Smooth muscle cell (in vitro differentiated cells): Measurements from ENCODE around the gene NAA35. TPM values are rescaled to one million over a fixed set of nuclear protein-coding genes. Genes with fewer than 3 reads are reported as not detected.

Experiments used
- DNase-seq: peaks from one replicate; lab custom pipeline; 2025; ENCODE audit not compliant: unreplicated experiment; lab: John Stamatoyannopoulos, UW
- H2AFZ ChIP-seq: fragments of 200-600 bp; sonication (generic); 2 replicates; pipeline ENCODE4 v1.6.0; 2016; ENCODE audit warnings: antibody characterized with exemption, low read depth, mild to moderate bottlenecking
- H3F3A ChIP-seq: fragments of 200-600 bp; sonication (generic); 2 replicates; pipeline ENCODE4 v1.6.0; 2017; ENCODE audit warnings: antibody characterized with exemption, low read depth
- H3K27ac ChIP-seq: fragments of 200-600 bp; sonication (generic); 2 replicates; pipeline ENCODE4 v1.5.1; 2016; ENCODE audit warnings: low read depth, mild to moderate bottlenecking
- H3K27me3 ChIP-seq: fragments of 200-600 bp; sonication (generic); 2 replicates; pipeline ENCODE4 v1.6.1; 2016; ENCODE audit warnings: low read depth, mild to moderate bottlenecking
- H3K36me3 ChIP-seq: fragments of 200-600 bp; sonication (generic); 2 replicates; pipeline ENCODE4 v1.5.1; 2016; ENCODE audit warnings: low read depth
- H3K4me1 ChIP-seq: fragments of 200-600 bp; sonication (generic); 2 replicates; pipeline ENCODE4 v1.5.1; 2016; ENCODE audit warnings: low read depth
- H3K4me2 ChIP-seq: fragments of 200-600 bp; sonication (generic); 2 replicates; pipeline ENCODE4 v1.6.0; 2016; ENCODE audit warnings: mild to moderate bottlenecking
- H3K4me3 ChIP-seq: fragments of 200-600 bp; sonication (generic); 2 replicates; pipeline ENCODE4 v1.5.1; 2016; ENCODE audit warnings: mild to moderate bottlenecking
- H3K79me2 ChIP-seq: fragments of 200-600 bp; sonication (generic); 2 replicates; pipeline ENCODE4 v1.6.0; 2016; ENCODE audit warnings: low read depth, mild to moderate bottlenecking
- H3K9ac ChIP-seq: fragments of 200-600 bp; sonication (generic); 2 replicates; pipeline ENCODE4 v1.6.0; 2016; ENCODE audit warnings: low read depth
- H3K9me3 ChIP-seq: fragments of 200-600 bp; sonication (generic); replicated peaks from 2 replicates; pipeline ENCODE4 v1.5.1; 2016; ENCODE audit warnings: low read depth
- H4K20me1 ChIP-seq: fragments of 200-600 bp; sonication (generic); 2 replicates; pipeline ENCODE4 v1.6.0; 2016; ENCODE audit warnings: low read depth
- WGBS: methylation state at CpG from one replicate; pipeline ENCODE4 v1.1.7; 2016; ENCODE audit warnings: low lambda C conversion rate; 5-methylcytosine and 5-hydroxymethylcytosine counted together
- polyA plus RNA-seq: library from polyadenylated mRNA; unstranded; fragments of >200 nt; fragmentation: Nextera tagmentation; extraction: Ambion mirVana; gene quantifications from 2 replicates; pipeline ENCODE4 v1.2.1, GENCODE V29; 2016
- total RNA-seq: library from RNA; depleted of rRNA; stranded (reverse); fragments of >200 nt; gene quantifications from 2 replicates; pipeline ENCODE4 v1.2.3, GENCODE V29; 2014
- TF ChIP-seq, protein P1 (sequence below): fragments of 200-600 bp; sonication (generic); IDR thresholded peaks from 2 replicates; pipeline ENCODE4 v1.5.1; 2017; ENCODE audit warnings: borderline replicate concordance, mild to moderate bottlenecking, antibody characterized with exemption; ENCODE audit not compliant: insufficient read depth, poor library complexity, severe bottlenecking

The NAA35 gene
- total and polyA plus RNA-seq, 2 experiments from 2014 or later: 14.9 to 26.4 TPM

DNA sequence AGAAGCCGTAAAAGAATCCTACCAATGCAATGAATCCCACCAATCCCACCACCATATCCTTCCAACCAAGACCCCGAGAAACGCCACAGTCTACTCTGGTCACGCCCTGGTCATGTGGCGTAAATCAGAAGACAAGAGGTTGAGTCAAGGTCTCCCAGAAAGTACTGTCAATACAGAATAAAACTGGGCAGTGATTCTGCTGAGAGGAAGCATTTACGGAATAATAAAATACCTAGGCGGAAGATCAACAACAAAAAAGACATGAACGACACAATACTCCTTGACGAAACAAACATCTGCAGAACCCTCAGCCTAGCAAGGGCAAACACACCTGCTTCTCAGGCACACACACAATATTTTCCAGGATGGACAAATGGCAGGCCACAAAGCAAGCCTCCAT, 95.6 kb downstream of the NAA35 start:
- H3K4me1 ChIP-seq: no peaks in the 10 kb centered on the region
- H3K4me3 ChIP-seq: no peak overlapping the region
- TF ChIP-seq, protein P1, sequence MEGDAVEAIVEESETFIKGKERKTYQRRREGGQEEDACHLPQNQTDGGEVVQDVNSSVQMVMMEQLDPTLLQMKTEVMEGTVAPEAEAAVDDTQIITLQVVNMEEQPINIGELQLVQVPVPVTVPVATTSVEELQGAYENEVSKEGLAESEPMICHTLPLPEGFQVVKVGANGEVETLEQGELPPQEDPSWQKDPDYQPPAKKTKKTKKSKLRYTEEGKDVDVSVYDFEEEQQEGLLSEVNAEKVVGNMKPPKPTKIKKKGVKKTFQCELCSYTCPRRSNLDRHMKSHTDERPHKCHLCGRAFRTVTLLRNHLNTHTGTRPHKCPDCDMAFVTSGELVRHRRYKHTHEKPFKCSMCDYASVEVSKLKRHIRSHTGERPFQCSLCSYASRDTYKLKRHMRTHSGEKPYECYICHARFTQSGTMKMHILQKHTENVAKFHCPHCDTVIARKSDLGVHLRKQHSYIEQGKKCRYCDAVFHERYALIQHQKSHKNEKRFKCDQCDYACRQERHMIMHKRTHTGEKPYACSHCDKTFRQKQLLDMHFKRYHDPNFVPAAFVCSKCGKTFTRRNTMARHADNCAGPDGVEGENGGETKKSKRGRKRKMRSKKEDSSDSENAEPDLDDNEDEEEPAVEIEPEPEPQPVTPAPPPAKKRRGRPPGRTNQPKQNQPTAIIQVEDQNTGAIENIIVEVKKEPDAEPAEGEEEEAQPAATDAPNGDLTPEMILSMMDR: no peak
- H2AFZ ChIP-seq: no peak overlapping the region
- H3K9ac ChIP-seq: no peak overlapping the region
- H3K27ac ChIP-seq: no peak overlapping the region
- no peaks in the 10 kb centered on the region for H3F3A ChIP-seq
- 96% methylated on average over 9 of the region's 9 CpGs for WGBS
- H4K20me1 ChIP-seq: no peaks in the 10 kb centered on the region
- H3K27me3 ChIP-seq: no peaks in the 10 kb centered on the region
- no peaks in the 10 kb centered on the region for H3K36me3 ChIP-seq
- no peaks in the 10 kb centered on the region for H3K9me3 ChIP-seq
- H3K79me2 ChIP-seq: no peaks in the 10 kb centered on the region
- no peak overlapping the region for H3K4me2 ChIP-seq
- DNase-seq: no peak

DNA sequence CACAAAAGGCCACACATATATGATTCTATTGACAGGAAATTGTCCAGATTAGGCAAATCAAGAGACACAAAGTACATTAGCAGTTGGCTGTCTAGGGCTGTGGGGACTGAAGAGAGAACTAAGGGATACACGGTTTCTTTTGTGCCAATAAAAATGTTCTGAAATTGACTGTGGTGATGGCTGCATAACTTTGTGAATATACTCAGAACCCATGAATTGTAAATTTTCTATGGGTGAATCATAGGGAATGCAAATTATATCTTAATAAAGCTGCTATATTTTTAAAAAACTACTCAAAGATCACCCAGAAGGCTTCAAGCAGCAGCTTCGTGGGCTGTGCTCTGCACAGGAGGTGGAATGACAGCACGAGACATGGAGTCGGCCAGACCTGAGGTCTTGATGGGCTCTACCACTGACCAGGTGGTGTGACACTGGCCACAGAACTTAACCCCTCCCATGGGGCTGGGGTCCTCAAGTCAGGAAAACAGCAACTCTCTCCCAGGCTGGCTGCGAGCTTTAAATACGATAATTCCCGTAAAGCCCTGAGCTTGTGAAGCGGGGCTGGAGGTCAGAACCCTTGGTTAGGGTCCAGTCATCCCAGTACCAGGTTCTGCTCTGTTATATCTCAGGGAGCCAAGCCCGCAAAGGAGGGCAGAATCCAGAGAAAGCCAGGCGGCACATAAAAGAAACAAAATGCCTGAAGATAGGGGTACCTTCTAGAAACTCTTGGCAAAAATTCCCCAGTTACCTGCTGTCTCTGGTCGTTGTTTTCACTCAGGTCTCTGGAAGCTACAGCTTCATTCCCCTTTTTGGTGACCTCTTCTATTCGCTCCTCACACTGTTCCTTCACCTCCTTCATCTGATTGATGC, 99.3 kb downstream of the NAA35 start:
- Histone ChIP-seq H3K27me3 (no peaks in the 10 kb centered on the region), H3K9me3 (no peaks in the 10 kb centered on the region), H4K20me1 (no peaks in the 10 kb centered on the region), H3K4me2 (no peak overlapping the region), H3K4me3 (no peak overlapping the region), H3F3A (no peaks in the 10 kb centered on the region), H2AFZ (no peak overlapping the region), H3K36me3 (no peaks in the 10 kb centered on the region), H3K9ac (no peak overlapping the region), H3K4me1 (no peaks in the 10 kb centered on the region), H3K79me2 (no peaks in the 10 kb centered on the region), H3K27ac (no peak overlapping the region)
- DNase-seq: no peak
- TF ChIP-seq, protein P1: no peak
- 96% methylated on average over 12 of the region's 12 CpGs for WGBS

DNA sequence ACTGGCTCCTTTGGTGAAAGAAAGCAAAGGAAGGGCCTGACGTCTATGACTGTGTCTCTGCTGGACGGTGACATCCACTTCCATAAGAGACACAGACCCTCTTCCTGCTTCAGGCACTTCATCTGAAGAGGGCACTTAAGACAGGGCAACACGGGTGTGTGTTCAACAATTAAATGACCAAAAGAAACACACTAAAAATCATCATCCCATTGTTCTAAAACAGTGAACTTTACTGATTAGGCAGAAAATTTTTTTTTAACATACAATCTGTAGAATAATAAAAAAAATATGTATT, 99.9 kb downstream of the NAA35 start:
- Histone ChIP-seq H3K27me3 (no peaks in the 10 kb centered on the region), H3F3A (no peaks in the 10 kb centered on the region)

More for the DNA sequence above, 99.9 kb downstream of the NAA35 start:
- Histone ChIP-seq H3K4me3 (no peak overlapping the region), H3K27ac (no peak overlapping the region), H3K9ac (no peak overlapping the region), H3K79me2 (no peaks in the 10 kb centered on the region), H4K20me1 (no peaks in the 10 kb centered on the region), H3K9me3 (no peaks in the 10 kb centered on the region), H3K4me1 (no peaks in the 10 kb centered on the region), H3K4me2 (no peak overlapping the region), H2AFZ (no peak overlapping the region), H3K36me3 (no peaks in the 10 kb centered on the region)
- 89% methylated on average over 3 of the region's 3 CpGs for WGBS
- TF ChIP-seq, protein P1: no peak
- no peak for DNase-seq
